Choroid plexus epithelial cell (primary cell): ENCODE results near the gene NAV1.

Experiments
- DNase-seq: peaks from one replicate; pipeline ENCODE4 v3.0.0-alpha.2; 2010; ENCODE audit warnings: low read depth
- H3K4me3 ChIP-seq: 2 replicates; pipeline ENCODE4 v1.5.1; 2011; ENCODE audit warnings: low read depth, mild to moderate bottlenecking, control low read depth, low read length, moderate library complexity
- TF ChIP-seq, protein P1 (sequence below): conservative IDR thresholded peaks from 2 replicates; pipeline ENCODE4 v1.5.1; 2011; ENCODE audit warnings: low read depth, mild to moderate bottlenecking, control low read depth, inconsistent platforms, low read length, moderate library complexity

NAV1 gene

DNA sequence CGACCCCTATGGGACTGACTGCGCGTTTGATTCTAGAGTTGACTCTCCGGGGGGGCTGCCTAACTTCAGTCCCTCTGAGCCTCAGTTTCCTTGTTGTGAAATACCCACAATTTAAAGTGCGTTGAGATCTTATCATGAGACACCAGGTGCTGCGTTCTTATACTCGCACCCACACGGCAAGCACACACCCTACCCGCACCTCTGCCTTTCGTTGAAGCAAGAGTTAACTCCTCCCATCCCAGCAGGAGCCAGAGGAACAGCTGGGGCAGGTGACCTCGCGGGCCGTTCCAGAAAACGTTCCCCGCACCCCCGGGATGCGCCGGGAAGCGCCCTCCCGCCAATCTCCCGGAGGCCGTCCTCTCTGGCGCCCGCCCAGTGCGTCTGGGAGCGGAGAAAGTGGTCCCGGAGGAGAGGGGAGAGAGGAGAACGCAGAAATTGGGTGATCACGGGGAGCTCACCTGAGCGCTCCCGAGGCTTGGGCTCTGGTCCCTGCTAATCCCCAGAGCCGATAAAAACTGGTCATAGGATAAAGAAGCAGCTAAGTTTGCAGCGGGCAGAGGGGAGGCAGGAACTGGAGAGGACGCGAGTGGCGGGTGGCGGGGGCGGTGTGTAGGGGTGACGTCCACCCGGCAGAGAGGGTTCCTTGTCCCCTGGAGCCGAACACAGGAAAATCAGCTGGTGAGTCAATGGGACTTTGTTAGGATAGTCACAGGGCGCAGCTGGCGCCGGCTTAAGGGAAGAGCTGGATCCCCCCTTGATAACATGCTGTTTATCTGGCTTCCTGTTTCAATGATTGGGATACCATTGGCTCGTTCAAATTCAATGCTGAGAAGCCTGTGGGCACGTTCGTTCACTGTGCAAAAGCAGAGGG lies 869 bp downstream of the NAV1 start:
- no peak for DNase-seq
- H3K4me3 ChIP-seq, result peak overlapping the region; percentile 71

DNA sequence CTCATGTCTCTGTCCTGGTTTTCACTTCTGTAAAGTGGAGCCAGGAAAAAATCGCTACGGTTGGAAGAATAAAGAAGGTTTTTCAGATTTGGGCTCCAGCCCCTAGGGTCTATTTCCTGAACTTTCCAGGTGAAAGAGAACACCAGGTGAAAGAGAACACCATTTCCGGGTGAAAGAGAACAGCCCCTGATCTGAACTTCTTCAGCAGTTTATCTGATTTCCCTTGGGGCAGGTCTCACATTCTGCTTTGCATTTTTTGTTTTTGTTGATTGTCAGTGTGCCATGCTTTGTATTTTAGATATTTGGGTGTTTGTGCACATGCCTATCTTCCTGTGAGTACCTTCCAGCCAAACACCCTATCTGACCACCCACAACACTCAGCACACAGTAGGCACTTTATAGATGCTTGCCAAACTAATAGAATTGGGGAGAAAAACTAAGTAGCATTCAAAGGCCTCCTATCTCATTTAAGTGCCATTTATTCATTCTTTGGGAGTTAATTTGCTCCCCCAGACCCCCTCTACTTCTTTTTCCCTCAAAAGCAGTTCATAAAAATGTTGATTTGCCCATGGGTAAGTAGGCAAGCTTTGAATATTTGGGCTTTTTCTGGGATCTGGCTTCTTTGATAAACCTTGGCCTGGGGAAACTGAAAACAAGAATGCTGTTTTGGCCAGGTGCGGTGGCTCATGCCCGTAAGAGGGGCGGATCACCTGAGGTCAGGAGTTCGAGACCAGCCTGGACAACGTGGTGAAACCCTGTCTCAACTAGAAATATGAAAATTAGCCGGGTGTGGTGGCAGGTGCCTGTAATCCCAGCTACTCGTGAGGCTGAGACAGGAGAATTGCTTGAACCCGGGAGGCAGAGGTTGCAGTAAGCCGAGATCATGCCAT lies 2.2 kb downstream of the NAV1 start:
- DNase-seq, result no peak
- TF ChIP-seq, protein P1, sequence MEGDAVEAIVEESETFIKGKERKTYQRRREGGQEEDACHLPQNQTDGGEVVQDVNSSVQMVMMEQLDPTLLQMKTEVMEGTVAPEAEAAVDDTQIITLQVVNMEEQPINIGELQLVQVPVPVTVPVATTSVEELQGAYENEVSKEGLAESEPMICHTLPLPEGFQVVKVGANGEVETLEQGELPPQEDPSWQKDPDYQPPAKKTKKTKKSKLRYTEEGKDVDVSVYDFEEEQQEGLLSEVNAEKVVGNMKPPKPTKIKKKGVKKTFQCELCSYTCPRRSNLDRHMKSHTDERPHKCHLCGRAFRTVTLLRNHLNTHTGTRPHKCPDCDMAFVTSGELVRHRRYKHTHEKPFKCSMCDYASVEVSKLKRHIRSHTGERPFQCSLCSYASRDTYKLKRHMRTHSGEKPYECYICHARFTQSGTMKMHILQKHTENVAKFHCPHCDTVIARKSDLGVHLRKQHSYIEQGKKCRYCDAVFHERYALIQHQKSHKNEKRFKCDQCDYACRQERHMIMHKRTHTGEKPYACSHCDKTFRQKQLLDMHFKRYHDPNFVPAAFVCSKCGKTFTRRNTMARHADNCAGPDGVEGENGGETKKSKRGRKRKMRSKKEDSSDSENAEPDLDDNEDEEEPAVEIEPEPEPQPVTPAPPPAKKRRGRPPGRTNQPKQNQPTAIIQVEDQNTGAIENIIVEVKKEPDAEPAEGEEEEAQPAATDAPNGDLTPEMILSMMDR, result no peak
- peak overlapping the region; percentile 71 for H3K4me3 ChIP-seq

More for the DNA sequence above, 869 bp downstream of the NAV1 start:
- TF ChIP-seq, protein P1, result no peak

DNA sequence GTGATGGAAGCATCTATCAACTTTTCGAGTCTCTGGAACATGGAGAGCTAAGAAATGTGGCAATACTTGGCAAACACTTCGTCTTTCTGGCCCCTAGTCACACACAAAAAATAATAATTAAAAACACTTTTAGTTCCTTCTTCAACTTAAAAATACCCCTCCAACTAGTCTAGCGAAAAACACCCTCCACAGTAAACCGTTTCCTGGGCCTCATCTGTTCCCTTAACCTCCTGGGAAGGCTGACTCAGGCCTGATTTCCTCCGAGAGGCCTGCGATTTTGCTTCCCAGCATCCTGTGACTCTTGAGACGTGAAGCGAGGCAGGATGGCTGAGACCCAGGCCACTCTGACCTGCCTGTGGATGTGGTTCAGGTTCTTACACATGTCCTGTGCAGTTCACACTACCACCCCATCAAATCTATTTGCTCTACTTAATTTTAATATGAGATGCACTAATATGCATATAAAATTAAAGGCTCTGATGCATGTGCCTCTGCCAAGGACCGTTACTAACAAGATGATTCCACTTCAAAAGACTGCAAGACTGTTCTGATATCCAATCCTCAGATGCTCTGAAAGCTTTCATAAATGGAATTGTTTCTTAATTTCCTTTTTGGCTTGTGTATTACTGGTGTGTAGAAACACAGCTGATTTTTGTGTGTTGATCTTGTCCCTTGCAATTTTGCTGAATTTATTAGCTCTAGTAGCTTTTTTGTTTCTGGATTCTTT lies 3.5 kb downstream of the NAV1 start:
- no peak overlapping the region for H3K4me3 ChIP-seq
- peak; percentile 75 for DNase-seq
- TF ChIP-seq, protein P1, result no peak

DNA sequence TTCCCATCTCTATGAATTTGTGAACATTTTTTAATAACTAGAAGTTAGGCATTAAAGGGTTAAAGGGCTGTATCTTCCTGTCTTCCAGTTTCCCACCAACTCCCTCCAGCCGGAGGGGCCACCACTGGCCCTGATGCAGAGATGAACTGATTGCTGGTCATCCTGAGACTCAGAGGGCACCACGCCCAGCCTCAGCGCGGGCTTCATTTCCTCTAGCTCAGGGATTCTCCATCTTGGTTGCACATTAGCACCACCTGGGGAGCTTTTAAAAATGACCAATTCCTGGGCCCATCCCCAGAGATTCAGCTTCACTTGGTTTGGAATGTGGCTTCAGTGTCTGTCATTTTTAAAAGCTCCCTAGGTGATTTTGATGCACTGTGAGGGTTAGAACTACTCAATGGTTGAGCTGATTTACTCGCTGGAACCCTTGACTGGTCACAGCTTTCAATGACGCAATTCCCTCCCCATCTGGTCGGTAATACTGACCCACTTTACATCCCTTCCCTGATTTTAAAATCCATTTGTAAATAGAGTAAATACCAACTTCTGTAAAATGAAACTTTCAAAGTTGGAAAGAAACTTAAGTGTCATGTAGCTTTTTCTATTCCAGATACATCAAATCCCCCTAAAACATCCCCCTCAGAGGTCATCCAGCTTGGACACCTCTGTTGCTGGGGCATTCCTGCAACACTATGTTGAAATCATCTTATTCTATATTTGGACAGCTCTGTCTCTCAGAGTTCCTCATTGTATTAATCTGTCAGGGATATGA lies 5.1 kb downstream of the NAV1 start:
- TF ChIP-seq, protein P1, result no peak
- H3K4me3 ChIP-seq, result no peak overlapping the region

DNA sequence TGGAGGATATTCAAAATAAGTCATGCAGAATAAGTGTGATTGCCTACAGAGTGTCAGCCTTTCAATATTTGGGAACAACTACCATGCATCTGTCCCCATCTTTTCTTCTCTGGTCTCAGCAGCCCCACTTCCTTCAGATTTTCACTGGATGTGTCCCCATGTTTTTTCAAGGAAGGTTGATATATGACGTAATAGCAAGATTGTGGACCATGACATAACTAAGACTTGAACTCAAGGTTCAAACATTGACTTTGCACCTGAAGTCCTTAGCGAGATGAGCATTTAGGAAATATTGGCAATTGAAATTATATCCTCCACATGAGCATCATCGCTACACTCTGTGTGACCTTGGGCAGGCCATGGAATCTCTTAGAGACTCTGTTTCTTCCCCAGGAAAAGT lies 5.8 kb downstream of the NAV1 start:
- no peak overlapping the region for H3K4me3 ChIP-seq
- DNase-seq, result no peak
- TF ChIP-seq, protein P1, result no peak

More for the DNA sequence above, 5.1 kb downstream of the NAV1 start:
- DNase-seq, result peak; percentile 32
